Urothelium cell line (cell line): ENCODE measurements around the gene INPP5F.

ENCODE experiments used
- DNase-seq: peaks from one replicate; pipeline ENCODE4 v3.0.0; 2011; ENCODE audit warnings: low spot score, mixed read lengths
- FAIRE-seq: peaks from 2 replicates; lab custom pipeline; 2011; peaks lifted over from hg19 to GRCh38; lab: Jason Lieb, UNC

The INPP5F gene

DNA sequence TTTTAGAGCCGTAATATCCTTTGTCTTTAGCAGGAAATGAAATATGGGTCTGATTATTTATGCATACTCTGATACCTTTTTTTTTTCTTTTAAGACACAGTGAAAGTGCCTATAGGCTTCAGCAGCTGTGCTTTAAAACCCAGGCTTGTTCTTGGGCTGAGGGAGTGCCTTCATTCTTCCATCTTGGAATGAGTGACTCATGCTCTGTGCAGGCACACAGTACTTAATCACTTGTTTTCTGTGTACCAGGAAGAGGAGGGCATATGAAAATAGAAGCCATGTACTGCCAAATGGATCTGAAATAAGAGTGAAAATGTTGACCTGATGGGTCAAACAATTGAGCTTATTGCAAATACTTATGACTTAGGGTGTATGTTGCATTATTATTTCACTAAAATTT, 12.0 kb downstream of the INPP5F start:
- DNase-seq, result peak; percentile 79
- FAIRE-seq, result no peak

DNA sequence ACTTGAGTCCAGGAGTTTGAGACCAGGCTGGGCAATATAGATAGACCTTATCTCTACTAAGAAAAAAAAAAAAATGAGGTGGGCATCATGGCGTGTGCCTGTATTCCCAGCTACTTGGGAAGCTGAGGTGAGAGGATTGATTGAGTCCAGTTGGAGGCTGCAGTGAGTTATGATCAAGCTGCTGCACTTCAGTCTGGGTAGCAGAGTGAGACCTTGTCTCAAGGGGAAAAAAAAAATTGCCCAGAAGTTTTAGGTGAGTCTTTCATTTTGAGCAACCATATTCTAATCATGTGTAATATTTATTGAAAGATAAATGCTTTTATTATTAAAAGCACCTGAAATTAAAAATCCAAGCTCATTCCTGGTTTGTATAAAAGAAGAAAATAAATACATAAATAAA, 13.1 kb downstream of the INPP5F start:
- FAIRE-seq (no peak), DNase-seq (no peak)

DNA sequence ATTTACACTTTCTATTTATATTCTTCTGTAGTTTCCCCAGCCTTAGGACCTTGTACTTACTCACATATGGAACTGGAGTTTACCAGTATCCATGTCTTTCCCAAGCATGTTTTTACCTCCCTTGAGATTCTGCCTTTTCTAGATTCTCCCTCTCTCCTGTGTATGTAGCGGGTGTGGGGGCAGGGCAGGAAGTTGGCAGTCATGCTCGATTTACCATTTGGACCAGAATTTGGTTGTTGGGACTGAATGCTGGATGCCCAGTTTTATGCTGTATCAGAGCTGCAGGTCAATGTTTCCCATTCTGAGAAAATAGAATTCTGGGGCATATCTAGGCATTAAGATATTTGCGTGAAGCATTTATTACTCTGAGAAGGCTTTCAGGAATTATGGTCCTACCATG, 14.2 kb downstream of the INPP5F start:
- FAIRE-seq (no peak), DNase-seq (no peak)

DNA sequence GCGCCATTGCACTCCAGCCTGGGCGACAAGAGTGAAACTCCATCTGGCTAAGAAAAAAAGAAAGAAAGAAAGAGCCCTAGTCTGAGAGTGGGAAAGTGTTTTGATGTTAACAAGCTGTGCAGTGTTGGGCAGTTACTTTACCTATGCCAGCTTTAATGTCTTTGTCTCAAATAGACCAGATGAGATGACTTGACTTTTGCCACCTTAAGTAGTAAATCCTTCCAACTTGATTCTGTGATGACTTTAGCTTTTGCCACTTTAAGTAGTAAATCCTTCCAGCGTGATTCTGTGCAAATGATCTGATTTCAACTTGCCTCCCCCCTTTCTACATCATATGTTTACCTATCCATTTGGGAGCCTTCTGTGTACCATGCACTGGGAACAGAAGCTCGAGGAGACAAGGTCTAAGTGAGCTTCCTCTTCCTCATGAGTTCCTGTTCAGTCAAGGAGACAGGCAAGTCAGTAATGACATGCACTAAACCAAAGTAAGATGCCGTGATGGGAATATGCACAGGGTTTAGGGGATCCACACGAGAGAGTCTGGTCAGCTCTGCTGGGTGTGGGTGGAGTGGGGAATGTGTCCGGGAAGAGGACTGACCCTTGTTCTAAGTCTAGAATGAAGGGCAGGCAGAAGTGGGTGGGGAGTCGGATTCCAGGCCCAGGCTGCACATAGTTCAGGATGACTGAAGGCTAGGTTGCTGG, 17.2 kb downstream of the INPP5F start:
- DNase-seq, result no peak
- no peak for FAIRE-seq

DNA sequence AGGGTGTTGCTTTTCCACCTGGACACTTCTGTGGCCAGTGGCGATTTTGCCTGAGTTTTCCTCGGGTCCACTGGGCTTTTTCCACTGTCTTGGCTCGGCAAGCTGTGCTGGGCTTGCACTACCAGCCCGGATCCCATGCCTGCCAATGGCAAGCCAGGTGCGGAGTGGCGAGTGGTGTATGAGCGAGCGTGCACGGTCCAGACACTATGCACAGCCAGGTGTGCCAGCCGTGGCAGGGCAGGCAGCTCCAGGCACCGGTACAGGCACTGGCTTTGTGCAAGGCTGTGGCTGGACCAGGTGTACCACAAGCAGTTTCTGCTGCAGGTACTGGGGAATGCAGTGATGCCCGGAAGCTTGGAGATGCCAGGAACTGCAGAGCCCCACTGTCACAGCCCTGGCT, 22.1 kb downstream of the INPP5F start:
- DNase-seq (no peak), FAIRE-seq (peak; percentile 30)

DNA sequence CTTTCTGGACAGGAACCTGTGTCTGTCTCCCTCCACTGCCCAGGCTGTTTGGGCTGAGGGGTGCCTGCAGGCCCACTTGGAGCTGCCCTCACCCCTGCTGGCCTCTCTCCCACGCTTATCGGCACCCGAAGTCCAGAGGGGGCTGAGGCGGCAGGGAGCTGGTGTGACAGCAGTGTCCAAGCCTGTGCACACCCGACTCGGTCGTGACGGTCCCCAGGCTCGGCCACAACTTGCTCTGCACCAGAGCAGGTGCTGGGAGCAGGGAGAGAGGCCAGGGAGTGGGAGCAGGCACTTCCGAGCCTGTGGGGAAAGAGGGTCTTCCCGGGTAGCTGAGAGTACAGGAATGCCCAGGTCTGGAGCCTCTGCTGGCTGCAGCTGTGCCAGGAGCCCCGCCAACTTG, 23.0 kb downstream of the INPP5F start:
- FAIRE-seq, result no peak
- DNase-seq, result no peak

DNA sequence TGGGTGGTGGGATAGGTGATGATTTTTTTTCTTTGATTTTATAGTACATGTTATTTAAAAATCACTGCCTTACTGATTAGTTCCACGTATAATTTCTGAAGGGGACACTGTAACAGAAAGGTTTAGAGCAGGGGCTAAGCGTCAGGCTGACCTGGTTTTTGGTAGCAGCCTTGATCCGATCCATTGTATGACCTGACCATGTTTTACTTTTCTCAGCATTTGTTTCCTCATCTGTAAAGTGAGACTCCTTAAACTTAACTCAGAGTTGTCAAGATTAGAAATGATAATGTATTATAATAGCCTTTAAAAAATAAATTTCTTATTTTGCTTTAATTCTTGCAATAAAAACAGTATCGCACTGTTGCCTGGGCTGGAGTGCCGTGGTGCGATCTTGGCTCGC, 23.6 kb downstream of the INPP5F start:
- FAIRE-seq (no peak), DNase-seq (no peak)

DNA sequence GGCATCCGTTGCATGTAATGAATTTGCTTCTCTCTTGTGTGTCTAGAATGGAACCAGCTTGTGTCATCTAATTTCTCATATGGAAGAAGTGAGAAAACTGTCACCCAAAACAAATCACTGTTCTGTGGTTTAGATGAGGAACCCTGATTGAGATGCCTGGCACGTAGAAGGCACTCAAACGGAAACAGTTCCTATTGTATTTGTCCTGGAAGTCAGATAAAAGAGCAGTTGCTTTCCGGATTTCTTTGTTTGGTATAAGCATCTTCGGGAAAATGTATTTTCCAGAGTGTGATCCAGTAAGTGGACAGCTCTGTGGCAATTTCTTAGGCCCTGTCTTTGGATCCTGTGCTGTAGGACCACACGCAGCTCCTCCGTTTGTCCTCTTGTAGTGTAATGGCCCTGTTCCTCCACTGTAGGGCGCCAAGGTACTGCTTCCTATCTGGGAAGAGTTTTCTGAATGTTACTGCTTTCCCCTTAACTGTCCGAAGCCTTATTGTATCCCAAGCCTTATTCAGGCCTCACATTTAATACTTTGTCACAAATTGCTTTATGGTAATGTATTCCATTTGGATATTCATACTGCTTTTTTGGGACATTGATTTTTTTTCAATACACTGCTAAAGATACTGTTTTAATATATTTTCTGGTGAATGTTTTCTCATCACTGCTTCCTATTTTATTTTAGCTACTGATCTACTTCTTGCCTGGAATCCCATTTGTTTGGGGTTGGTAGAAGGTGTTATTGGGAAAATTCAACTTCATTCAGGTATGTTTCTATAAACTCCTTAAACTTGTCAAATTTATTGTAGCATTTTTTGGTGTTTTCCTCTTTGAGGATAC, 24.8 kb downstream of the INPP5F start:
- FAIRE-seq, result no peak
- DNase-seq, result peak; percentile 57

DNA sequence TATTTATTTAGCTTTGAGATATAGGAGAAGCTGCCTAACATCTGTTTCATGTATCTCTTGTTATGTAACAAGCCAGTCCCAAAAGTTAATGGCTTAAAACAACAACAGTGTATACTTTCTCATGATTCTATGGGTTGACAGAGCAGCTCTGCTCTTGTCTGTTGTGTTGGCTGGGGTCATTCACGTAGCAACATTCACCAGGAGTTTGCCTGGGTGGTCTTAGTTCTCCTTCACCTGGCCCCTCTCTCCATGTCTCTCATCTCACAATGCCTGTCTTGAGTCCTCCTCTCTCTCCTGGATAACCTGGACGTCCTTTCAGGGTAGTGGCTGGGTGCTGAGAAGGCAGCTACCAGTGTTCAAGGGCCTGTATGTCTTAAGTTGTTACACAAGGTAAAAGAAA, 27.5 kb downstream of the INPP5F start:
- FAIRE-seq (no peak), DNase-seq (no peak)

DNA sequence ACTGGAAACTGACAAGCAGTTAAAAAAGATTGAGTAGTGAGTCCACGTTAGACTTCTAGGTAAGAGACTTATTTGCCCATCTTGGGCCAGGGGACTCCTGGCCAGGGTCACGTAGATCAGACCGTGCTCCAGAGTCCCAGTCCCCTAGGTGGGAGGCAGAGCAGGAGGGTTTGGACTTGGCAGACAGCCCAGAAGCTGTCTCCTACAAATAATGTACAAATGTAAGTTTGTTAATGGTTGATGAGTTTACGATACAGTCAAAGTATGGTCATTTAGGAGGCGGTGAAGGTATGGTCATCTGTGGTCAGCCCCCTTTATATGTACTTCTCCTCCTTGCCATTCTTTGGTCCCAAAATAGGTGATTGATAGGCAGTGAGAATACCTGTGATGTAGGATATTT, 28.2 kb downstream of the INPP5F start:
- no peak for DNase-seq
- FAIRE-seq, result no peak

DNA sequence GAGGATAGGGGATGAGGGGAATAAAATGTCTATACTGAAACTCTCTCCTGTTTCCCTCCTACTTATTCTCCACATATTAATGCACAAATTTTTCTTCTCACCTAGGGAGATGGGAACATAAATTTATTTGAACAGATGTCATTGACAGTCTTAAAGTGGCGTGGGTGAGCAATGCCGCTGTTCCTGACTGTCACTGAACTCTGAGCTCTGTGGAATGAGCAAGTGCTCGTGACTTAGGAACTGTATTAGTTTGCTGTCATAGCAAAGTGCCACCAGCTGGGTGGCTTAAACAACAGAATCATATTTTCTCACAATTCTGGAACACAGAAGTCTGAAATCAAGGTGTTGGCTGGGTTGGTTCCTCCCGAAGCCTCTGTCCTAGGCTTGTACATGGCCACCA, 29.1 kb downstream of the INPP5F start:
- no peak for FAIRE-seq
- no peak for DNase-seq

DNA sequence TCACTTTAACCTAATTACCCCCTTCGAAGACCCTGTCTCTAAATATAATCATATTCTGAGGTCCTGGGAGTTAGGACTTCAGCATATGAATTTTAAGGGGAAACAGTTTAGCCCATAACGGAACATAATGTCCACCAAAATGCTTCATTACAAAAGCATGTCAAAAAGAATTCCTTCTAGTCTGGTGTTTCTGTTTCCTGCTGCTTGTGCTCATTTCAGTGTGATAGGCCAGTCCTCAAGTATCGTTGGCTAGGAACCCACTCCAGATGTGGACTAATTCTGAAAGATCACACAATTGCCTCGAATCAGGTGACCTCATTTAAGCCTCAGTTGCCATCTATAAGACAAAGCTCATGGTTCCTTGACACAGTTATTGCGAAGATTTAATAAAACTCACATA, 29.6 kb downstream of the INPP5F start:
- DNase-seq (no peak), FAIRE-seq (no peak)

DNA sequence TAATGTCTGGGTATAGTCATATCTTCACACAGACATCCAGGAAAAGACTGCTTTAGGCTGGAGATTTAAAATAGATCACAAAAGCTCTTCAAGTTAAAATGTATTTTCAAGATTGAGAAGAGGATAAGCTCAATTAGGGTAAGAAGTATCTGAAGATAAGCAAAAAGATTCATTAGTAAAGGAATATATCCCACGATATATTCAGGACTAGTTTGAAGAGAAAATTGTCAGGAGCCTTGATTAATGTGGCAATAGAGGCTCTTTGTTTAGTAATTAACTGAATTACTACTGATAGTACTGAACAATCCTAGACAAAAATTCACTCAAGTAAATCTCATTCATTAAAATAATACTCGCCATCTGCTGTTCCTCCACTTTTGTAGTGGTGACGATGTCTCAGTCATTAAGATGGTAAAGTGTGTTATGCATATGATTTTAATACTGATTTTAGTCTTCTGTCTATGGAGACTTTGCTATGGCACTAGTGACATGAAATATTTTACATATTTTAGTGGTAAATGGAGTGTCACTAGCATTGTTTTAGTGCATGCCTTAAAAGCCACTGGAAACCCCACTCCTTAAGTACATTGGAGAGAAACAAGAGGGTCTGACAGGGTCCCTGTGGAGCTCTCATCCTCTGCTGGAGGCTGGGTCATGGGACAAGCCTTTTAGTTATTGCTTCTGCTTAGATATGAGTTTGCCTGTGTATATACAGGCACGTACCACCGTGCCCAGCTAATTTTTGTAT, 32.8 kb downstream of the INPP5F start:
- no peak for DNase-seq
- FAIRE-seq, result no peak

DNA sequence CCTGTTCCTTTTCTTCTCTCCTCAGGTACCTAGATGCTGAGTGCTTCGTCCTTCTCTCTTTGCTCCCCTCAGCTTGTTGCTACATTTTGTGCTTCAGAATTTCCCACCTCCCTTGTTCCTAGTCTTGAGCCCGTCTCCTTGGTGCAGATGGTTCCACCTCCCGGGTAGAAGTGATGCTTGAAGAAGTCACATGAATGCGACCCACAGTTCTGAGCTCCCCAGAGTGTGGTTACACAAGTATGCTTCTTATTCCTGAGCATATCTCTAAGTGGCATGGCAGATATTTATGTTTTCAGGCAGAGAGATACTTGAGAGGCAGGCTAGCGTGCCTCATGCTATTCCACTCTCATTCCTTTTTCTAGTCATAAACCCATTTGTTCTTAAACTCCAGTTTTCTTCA, 34.0 kb downstream of the INPP5F start:
- no peak for DNase-seq

DNA sequence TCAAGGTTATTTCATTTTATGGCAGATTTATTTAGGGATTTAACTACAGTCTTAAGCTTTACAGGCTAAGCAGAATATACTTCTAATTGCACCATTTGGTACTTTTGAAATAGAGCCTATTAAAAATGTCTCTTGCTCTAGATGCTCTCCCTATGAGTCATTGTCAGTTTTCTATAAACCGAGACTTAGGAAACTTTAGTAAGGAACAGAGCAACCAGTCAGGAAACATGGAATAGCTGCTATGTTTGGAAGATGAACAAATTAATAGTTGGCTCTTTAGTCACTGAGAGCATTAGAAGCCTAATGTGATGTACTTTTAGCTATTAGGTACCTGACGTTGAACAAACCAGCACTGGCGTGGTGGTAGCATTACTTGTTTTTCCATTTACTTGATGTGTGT, 35.3 kb downstream of the INPP5F start:
- no peak for FAIRE-seq
- DNase-seq, result peak; percentile 22

More for the DNA sequence above, 34.0 kb downstream of the INPP5F start:
- no peak for FAIRE-seq

DNA sequence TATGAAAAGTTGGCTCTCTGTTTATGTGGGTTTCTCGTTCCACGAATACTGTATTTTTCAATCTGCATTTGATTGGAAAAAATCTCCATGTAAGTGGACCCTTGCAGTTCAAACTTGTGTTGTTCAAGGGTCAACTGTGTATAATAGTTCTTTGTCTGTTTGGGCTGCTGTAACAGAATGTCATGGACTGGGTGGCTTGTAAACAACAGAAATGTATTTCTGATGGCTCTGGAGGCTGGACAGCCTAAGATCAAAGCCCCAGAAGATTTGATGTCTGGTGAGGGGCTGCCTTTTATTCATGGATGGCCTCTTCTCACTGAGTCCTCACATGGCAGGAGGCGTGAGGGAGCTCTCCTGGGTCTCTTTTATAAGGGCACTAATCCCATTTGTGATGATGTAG, 36.2 kb downstream of the INPP5F start:
- FAIRE-seq (no peak), DNase-seq (no peak)

DNA sequence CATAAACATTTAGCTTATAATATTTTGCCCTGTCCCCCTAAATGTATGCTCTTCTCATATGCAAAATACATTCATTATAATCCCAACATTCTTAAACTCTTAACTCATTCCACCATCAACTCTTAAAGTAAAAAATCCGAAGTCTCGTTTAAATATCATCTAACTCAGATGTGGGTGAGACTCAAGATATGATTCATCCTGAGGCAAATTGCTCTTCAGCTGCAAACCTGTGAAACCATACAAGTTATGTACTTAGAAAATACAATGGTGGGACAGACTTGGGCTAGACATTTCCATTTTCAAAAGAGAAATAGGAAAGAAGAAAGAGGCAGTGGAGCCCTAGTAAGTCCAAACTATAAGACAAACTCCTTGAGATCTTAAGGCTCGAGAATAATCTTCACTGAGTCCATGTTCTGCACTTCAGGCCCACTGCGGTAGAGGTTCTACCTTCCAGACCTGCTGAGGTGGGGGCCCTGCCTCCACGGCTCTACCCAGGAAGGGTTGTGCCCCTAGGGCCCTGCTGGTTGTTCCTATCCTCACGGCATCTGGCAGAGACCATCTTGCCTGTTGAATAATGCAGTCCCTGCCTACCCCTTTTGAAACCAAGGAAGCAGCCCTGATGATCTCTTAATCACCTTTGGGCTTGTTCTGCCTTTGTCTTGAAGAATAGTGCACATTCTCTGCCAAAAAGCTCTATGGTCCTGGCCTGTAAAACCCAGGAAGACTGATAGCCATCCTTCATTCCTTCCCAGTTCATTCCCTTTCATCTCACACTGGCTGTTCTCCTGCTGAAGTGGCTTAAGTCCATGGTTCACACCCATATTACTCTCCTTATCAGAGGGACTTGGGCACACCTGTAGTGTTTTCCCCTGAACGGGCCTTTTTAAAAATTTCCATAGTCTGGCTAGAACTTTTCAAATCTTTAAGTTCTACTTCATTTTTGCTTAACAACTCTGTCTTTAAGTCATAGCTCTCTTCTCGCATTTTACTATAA, 37.3 kb downstream of the INPP5F start:
- FAIRE-seq (no peak), DNase-seq (no peak)

DNA sequence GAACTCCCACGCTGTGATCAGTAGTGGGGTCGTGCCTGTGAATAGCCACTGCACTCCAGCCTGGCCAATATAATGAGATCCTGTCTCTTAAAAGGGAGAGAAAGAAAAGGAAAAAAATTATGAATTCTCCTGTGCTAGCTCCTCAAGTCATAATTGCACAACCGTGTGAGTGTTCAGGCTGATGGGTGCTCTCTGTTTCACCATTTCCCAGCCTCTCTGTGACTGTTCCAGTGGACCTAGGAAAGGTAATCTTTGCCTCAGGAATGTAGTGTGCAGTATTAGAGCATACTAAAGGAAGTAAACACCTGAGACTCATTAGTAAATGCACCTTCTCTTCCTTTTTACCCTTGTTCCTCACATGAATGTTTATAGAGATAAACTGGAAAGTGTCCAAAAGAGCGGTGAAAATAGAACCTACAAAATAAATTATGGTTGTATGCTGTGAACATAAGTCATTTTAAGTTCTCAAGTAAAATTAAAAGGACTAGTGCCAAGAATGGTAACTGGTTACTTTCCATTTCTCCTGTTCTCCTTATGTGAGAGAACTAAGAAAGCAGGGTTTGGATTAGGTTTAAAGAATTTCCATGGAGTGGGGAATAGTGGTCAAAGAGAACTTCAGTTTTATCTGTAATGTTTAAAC, 42.7 kb downstream of the INPP5F start:
- no peak for DNase-seq
- no peak for FAIRE-seq

DNA sequence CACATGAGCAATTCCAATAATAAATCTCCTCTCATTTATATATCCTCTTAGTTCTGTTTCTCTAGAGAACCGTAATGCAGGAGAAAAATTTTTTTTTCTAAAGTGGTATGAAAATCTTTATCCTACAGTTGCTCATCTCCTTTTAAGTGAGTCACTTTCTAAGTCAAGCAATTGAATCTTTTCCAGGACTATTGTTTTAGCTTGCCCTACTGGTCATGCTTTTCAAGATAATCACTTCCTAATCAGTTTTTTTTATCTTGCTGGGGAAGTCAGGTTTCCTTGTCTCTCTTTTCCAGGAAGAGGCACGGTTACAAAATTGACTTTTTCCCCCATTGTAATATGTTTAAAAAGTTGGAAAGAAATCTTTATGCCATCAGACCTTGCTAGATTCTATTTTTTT, 44.0 kb downstream of the INPP5F start:
- no peak for FAIRE-seq
- no peak for DNase-seq

DNA sequence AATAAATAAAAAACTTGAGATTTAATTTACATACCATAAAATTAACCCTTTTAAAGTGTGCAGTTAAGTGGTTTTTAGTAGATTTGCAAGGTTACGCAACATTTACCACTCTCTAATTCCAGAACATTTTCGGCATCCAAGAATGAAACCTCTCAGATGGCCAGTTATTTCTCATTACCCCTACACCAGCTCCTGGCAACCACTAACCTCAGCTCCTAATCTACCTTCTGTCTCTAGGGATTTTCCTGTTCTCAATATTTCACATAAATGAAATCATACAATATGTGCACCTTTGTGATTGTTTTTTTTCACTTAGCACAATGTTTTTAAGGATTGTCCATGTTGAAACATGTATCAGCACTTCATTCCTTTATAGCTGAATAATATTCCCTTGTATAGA, 45.1 kb downstream of the INPP5F start:
- no peak for FAIRE-seq
- no peak for DNase-seq
